ENCODE results near the gene MYT1.

Gene MYT1

GRCh38 chr20:64153861-64154589 lies 10.2 kb upstream of the MYT1 start:
- DNase-seq (ENCODE audit: low read depth in 1 of 2, low spot score in 1 of 2) = no peak

GRCh38 chr20:64154590-64155257 lies 9.5 kb upstream of the MYT1 start:
- no peak for DNase-seq (ENCODE audit: low read depth in 1 of 2, low spot score in 1 of 2)

- no peak for DNase-seq (ENCODE audit: low read depth in 1 of 2, low spot score in 1 of 2)
Observed at GRCh38 chr20:64155258-64156135, 8.8 kb upstream of the MYT1 start.

- DNase-seq (ENCODE audit: low read depth in 1 of 2, low spot score in 1 of 2) = no peak
Observed at GRCh38 chr20:64156136-64156885, 7.9 kb upstream of the MYT1 start.

- DNase-seq (ENCODE audit: low read depth in 1 of 2, low spot score in 1 of 2) = no peak
Observed at GRCh38 chr20:64156886-64157875, 7.1 kb upstream of the MYT1 start.

GRCh38 chr20:64157878-64158277 lies 6.4 kb upstream of the MYT1 start:
- DNase-seq (ENCODE audit: low read depth in 1 of 2, low spot score in 1 of 2) = no peak

GRCh38 chr20:64158346-64159285 lies 5.6 kb upstream of the MYT1 start:
- no peak for DNase-seq (ENCODE audit: low read depth in 1 of 2, low spot score in 1 of 2)

GRCh38 chr20:64159286-64159680 lies 5.0 kb upstream of the MYT1 start:
- no peak for DNase-seq (ENCODE audit: low read depth in 1 of 2, low spot score in 1 of 2)

- DNase-seq (ENCODE audit: low read depth in 1 of 2, low spot score in 1 of 2) = no peak
Observed at GRCh38 chr20:64159711-64160110, 4.5 kb upstream of the MYT1 start.

- no peak for DNase-seq (ENCODE audit: low read depth in 1 of 2, low spot score in 1 of 2)
Observed at GRCh38 chr20:64160118-64160517, 4.1 kb upstream of the MYT1 start.

GRCh38 chr20:64160526-64161355 lies 3.5 kb upstream of the MYT1 start:
- no peak for DNase-seq (ENCODE audit: low read depth in 1 of 2, low spot score in 1 of 2)

- peak in 1 of 2 donors; percentile 3 for DNase-seq (ENCODE audit: low read depth in 1 of 2, low spot score in 1 of 2)
Observed at GRCh38 chr20:64161356-64162238, 2.7 kb upstream of the MYT1 start.

- no peak for DNase-seq (ENCODE audit: low read depth in 1 of 2, low spot score in 1 of 2)
Observed at GRCh38 chr20:64162239-64162910, 1.9 kb upstream of the MYT1 start.

- DNase-seq (ENCODE audit: low read depth in 1 of 2, low spot score in 1 of 2) = no peak
Observed at GRCh38 chr20:64163776-64164122, 503 bp upstream of the MYT1 start.

- no peak for DNase-seq (ENCODE audit: low read depth in 1 of 2, low spot score in 1 of 2)
Observed at GRCh38 chr20:64165866-64166600, 1.8 kb downstream of the MYT1 start.
